GM21825 (cell line): ENCODE data around the gene LAMC1.
"Not testable (repeated sequence)": the region's sequence is repeated elsewhere in the genome, so short reads cannot be mapped to it uniquely, and the experiment has no call there.

Experiments used
- ATAC-seq: cut with Tn5 transposase; IDR thresholded peaks from one replicate; pipeline ENCODE4 v1.9.1; 2021; ENCODE audit warnings: mild to moderate bottlenecking, moderate library complexity; ENCODE audit not compliant: unreplicated experiment

The LAMC1 gene

GRCh38 chr1:183040547-183040971 lies 17.3 kb downstream of the LAMC1 start:
- ATAC-seq, result no peak

GRCh38 chr1:183043254-183043653 lies 20.0 kb downstream of the LAMC1 start:
- ATAC-seq, result no peak

- ATAC-seq, result no peak
These were observed 20.9 kb downstream of the LAMC1 start for GRCh38 chr1:183043872-183044854.

- ATAC-seq, result no peak
These were observed 21.9 kb downstream of the LAMC1 start for GRCh38 chr1:183044893-183045649.

- ATAC-seq, result peak; percentile 98
These were observed 25.2 kb downstream of the LAMC1 start for GRCh38 chr1:183048087-183049085.

GRCh38 chr1:183051546-183051945 lies 28.3 kb downstream of the LAMC1 start:
- ATAC-seq, result no peak

GRCh38 chr1:183052861-183053260 lies 29.6 kb downstream of the LAMC1 start:
- ATAC-seq, result no peak

- no peak for ATAC-seq
These were observed 35.8 kb downstream of the LAMC1 start for GRCh38 chr1:183058851-183059502.

- ATAC-seq, result no peak
These were observed 38.0 kb downstream of the LAMC1 start for GRCh38 chr1:183061194-183061593.

GRCh38 chr1:183063349-183063748 lies 40.1 kb downstream of the LAMC1 start:
- no peak for ATAC-seq

- no peak for ATAC-seq
These were observed 42.0 kb downstream of the LAMC1 start for GRCh38 chr1:183065168-183065706.

- not testable (repeated sequence) for ATAC-seq
These were observed 43.2 kb downstream of the LAMC1 start for GRCh38 chr1:183066432-183066831.

- ATAC-seq, result no peak
These were observed 46.5 kb downstream of the LAMC1 start for GRCh38 chr1:183069562-183070216.

- ATAC-seq, result no peak
These were observed 47.2 kb downstream of the LAMC1 start for GRCh38 chr1:183070234-183070922.

- ATAC-seq, result peak; percentile 85
These were observed 47.9 kb downstream of the LAMC1 start for GRCh38 chr1:183070923-183071618.

- not testable (repeated sequence) for ATAC-seq
These were observed 49.4 kb downstream of the LAMC1 start for GRCh38 chr1:183072595-183072994.

GRCh38 chr1:183073320-183073719 lies 50.1 kb downstream of the LAMC1 start:
- ATAC-seq, result no peak

- ATAC-seq, result no peak
These were observed 51.0 kb downstream of the LAMC1 start for GRCh38 chr1:183074215-183074614.
